ENCODE measurements around the gene PSMD6.

The PSMD6 gene

GRCh38 chr3:64010199-64010598 lies 13.1 kb downstream of the PSMD6 start:
- TF ChIP-seq CTCF (IDR thresholded peaks at IDR 0.05; ENCODE audit: extremely low read depth, missing control alignments), result no peak
- DNase-seq (ENCODE audit: low spot score), result no peak

GRCh38 chr3:64009528-64009927 lies 13.8 kb downstream of the PSMD6 start:
- no peak for TF ChIP-seq CTCF (IDR thresholded peaks at IDR 0.05; ENCODE audit: extremely low read depth, missing control alignments)
- DNase-seq (ENCODE audit: low spot score), result no peak

- DNase-seq (ENCODE audit: low spot score), result no peak
- no peak for TF ChIP-seq CTCF (IDR thresholded peaks at IDR 0.05; ENCODE audit: extremely low read depth, missing control alignments)
Observed at GRCh38 chr3:64008487-64009351, 14.6 kb downstream of the PSMD6 start.

- TF ChIP-seq CTCF (IDR thresholded peaks at IDR 0.05; ENCODE audit: extremely low read depth, missing control alignments), result no peak
- no peak for DNase-seq (ENCODE audit: low spot score)
Observed at GRCh38 chr3:64008017-64008416, 15.3 kb downstream of the PSMD6 start.

GRCh38 chr3:64003589-64003988 lies 19.7 kb downstream of the PSMD6 start:
- DNase-seq (ENCODE audit: low spot score), result no peak
- no peak for TF ChIP-seq CTCF (IDR thresholded peaks at IDR 0.05; ENCODE audit: extremely low read depth, missing control alignments)

GRCh38 chr3:64002233-64002632 lies 21.1 kb downstream of the PSMD6 start:
- TF ChIP-seq CTCF (IDR thresholded peaks at IDR 0.05; ENCODE audit: extremely low read depth, missing control alignments), result no peak
- DNase-seq (ENCODE audit: low spot score), result no peak

- no peak for DNase-seq (ENCODE audit: low spot score)
- no peak for TF ChIP-seq CTCF (IDR thresholded peaks at IDR 0.05; ENCODE audit: extremely low read depth, missing control alignments)
Observed at GRCh38 chr3:64000453-64001055, 22.7 kb downstream of the PSMD6 start.

Data from GM20000 (cell line).